HG02763 (cell line): Measurements from ENCODE around the gene MPL.

Source experiments
- ATAC-seq: cut with Tn5 transposase; IDR thresholded peaks from one replicate; pipeline ENCODE4 v1.9.1; 2021; ENCODE audit warnings: mild to moderate bottlenecking, moderate library complexity; ENCODE audit not compliant: unreplicated experiment

The MPL gene

GRCh38 chr1:43337588-43337987, at the start of gene MPL:
MPL (plus strand) TSS chr1:43337818; CDS start chr1:43337849, 31 bp downstream.
- ATAC-seq, result no peak

- no peak for ATAC-seq
These were observed 49.4 kb upstream of the MPL start for GRCh38 chr1:43288058-43288784.

DNA sequence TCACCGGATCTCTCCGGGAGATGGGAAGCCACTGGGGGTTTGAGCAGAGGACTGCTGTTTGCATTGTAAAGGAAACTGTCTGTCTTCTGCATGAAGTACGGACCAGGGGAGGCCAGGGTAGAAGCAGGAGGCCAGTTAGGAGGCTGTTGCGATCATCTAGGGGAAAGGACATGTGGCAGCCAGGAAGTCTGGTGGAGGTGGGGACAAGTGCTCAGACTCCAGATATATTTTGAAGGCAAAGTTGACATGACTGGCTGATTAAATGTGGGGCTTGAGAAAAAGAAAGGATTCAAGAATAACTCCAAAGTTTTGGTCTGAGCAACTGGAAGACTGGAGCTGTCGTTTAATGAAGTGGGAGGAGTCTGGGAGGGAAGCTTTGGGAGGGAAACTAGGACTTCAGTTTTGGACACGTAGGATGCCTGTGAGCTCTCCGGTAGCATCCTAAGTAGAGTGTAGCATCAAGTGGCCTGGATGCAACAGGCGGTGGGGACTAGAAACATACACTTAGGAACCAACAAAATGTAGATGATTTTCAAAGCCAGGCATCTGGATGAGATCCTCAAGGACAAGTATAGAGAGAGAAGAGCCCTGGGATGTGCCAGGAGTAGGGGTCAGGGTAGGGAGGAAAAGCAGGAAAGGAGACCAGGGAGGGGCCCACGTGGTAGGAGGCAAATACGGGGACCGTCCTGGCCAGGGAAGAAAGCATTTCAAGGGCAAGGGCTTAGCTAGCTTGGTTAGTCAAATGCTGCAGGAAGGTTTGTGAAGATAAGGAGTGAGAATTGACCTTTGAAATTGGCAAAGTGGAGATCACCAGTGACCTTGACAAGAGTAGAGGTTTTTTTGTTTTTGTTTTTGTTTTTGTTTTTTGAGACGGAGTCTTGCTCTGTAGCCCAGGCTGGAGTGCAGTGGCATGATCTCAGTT, 48.6 kb upstream of the MPL start:
- ATAC-seq, result no peak

GRCh38 chr1:43292216-43292615, 45.4 kb upstream of the MPL start:
- no peak for ATAC-seq

DNA sequence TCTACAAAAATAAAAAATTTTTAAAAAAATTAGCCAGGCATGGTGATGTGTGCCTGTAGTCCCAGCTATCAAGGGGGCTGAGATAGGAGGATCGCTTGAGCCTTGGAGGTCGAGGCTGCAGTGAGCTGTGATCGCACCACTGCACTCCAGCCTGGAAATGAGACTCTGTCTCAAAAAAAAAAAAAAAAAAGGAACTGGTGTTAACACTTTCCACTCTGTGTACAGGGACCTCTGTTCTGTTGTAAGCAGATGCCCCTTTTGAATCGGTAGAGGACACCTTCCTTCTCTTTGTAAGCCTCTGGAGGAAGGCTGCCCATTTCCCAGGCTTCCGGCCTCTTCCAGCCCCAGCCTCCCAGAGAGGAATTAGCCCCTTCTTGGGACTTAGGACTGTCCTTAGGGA, 44.9 kb upstream of the MPL start:
- no peak for ATAC-seq

GRCh38 chr1:43293176-43293575, 44.4 kb upstream of the MPL start:
- no peak for ATAC-seq

DNA sequence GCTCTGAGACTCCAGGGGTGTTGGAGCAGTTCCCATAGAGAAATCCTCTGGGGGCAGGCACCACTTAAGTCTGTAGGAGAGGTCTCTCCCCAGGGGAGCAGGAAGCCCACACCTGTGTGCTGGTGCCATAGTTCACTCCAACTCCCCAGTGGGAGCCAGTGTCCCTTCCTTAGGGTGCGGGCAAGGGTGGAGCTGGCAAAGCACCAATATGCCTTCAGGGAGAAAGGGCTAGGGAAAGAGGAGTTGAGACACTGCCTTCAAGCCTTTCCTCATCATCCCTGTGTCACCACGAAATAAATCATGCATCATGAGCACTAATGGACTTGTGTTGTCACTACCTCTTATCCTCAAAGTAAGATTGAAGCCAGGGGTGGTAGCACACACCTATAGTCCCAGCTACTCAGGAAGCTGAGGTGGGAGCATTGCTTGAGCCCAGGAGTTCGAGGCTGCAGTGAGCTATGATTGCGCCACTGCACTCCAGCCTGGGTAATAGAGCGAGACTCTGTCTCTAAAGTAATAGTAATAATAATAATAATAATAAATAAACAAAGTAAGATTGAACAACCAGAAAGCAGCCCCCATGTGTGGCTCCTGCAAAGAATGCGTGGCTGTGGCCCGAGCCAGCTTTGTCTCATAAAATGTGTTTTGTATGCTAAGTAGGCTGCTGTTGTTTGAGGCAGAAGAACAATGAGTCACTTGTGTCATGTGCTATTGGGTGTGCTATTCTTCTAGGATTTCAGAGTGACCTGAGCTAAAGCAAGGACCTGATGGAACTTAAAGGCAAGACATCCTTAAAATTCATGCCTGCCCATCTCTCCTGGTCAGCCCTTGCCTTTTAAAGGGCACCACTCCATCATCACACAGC, 43.5 kb upstream of the MPL start:
- ATAC-seq, result no peak

- no peak for ATAC-seq
These were observed 42.9 kb upstream of the MPL start for GRCh38 chr1:43294761-43295160.

GRCh38 chr1:43296207-43296606, 41.4 kb upstream of the MPL start:
- no peak for ATAC-seq

- ATAC-seq, result no peak
These were observed 39.6 kb upstream of the MPL start for GRCh38 chr1:43298055-43298454.

GRCh38 chr1:43299101-43299500, 38.5 kb upstream of the MPL start:
- ATAC-seq, result no peak

DNA sequence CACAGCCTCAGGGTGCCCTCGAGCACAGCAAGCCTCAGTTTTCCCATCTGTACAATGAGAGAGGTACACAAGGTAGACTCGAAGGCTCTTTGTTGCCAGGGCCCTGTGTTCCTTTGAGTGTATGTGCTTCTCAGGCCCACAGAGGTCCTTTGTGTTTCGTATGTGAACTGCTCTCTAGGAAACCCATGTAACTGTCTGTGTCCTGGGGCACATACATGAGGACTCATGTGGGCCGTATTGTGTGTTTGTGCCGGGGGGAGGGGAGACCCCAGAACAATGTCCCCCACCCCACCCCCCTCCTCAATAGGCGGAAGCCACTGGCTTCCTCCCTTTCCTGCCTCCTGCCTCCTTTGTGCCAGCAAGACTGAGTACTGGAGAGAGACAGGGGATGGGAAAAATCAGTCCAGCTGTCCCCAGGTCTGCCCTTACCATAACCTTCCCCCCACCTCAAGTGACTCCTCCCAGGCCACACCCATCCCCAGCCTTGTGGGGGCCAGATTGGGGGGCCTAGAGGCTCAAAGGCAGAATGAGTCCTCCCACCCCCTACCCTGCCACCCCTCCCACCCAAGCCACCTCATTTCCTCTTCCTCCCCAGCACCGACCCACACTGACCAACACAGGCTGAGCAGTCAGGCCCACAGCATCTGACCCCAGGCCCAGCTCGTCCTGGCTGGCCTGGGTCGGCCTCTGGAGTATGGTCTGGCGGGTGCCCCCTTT, 37.1 kb upstream of the MPL start, which contains the start of gene TIE1:
Gene TIE1, plus strand, starts transcription at position 605 of the 717 bp plus-strand sequence. Its CDS starts 90 bp downstream, at position 695.
- ATAC-seq, result no peak

- ATAC-seq, result no peak
These were observed 35.4 kb upstream of the MPL start for GRCh38 chr1:43302201-43302600.

DNA sequence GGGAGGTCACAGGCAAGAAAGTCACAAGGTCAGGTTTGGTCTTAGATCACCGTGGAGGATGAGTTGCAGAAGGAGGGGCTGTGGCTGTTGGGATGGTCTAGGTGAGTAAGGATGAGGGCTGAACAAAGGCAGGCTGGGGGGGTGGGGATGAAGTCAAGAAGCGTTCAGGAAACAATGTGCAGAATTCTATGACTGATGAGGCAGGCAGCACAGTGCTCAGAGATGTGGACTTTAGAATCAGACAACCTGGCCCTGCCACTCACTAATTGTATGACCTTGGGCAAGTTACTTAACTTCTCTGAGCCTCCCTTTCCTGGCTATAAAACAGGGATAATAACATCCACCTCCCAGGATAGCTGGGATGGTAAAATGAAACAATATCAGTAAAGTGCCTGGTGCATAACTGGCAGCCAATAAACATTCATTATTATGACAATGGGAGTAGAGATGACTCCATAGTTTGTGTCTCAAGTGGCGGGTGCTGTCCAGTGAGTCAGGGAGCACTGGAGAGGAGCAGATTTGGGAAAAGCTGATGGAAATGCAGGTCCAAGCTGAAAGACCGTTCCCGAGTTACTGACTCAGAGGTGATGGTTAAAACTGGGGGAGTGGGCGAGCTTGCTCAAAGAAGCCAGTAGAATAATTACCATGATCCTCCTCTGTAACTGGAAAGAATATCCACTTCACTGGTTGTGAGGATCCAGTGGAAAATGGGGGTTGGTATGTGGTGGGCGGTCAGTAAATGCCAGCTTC, 34.7 kb upstream of the MPL start:
- no peak for ATAC-seq

DNA sequence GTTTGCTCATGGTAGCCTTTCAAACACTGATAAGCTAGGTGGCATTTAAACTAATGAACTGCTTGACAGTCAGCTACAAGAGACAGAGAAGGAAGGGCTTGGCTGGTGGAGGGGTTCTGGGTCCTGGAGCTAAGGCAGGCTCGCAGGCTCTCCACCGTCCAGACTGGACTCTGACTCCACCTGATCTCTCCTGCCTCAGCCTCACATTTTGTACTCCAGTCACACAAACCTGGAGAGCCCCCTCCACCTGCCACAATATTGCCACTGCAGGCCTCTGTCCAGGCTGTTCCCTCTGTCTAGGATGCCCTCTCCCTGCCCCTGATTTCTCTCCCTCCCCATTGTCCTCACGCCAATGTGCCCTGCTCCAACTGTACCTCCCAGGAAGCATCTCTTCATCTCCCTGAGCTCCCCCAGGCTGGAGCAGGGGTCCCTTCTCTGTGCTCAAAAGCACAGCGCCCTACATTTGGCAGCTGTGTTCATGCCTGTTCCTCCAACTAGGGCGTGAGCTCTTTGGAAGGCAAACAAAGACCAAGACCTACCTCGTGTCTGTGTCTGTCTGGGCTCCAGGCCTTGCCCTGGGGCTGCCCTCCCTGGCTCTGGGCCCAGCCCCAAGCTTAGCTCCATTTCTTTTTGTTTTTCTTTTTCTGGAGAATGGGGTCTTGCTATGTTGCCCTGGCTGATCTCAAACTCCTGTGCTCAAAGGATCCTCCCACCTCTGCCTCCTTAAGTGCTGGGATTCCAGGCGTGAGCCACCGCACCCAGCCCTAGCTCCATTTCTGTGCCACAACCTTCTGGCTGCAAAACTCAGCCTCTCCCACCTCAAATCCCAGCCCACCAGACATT, 33.9 kb upstream of the MPL start:
- no peak for ATAC-seq

DNA sequence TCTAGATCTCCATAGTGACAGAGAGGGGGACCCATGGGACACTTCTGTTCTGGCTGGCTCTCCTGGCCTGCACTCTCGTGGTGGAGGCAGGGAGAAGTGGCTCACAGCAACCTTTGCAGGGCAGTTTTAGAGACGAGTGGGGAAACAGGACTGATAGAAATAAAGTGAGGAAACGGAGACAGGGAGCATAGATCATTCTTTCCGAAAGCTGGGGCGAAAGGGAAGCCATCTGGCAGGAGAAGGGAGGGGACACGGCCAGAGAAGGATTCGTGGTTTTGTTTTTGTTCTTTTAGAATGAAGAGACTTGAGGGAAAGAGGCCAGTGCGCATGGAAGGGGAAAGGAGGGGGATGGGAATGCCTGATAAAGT, 33.3 kb upstream of the MPL start:
- ATAC-seq, result no peak

DNA sequence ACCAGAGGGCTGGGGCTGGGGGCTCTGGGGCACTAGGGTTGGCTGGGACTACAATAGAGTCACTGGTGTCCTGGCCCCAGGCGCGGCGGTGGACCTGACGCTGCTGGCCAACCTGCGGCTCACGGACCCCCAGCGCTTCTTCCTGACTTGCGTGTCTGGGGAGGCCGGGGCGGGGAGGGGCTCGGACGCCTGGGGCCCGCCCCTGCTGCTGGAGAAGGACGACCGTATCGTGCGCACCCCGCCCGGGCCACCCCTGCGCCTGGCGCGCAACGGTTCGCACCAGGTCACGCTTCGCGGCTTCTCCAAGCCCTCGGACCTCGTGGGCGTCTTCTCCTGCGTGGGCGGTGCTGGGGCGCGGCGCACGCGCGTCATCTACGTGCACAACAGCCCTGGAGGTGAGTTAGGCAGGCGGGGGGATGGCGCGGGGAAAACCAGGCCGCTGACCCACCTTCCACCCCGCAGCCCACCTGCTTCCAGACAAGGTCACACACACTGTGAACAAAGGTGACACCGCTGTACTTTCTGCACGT, 32.8 kb upstream of the MPL start:
- ATAC-seq, result no peak

- ATAC-seq, result no peak
These were observed 32.2 kb upstream of the MPL start for GRCh38 chr1:43305461-43305860.
